Endothelial cell of umbilical vein (primary cell): ENCODE data around the gene STARD13. TPM values are rescaled to one million over a fixed set of nuclear protein-coding genes. Genes with fewer than 3 reads are reported as not detected.

Source experiments
- BruUV-seq: library from RNA; stranded (reverse); fragments of 400-500 nt; replicated peaks from 2 replicates; lab custom pipeline; 2021; lab: Mats Ljungman, UMichigan
- CTCF ChIA-PET: fragments of 300-600, 350-600 bp; sonication (Branson Sonifier 250); formaldehyde crosslinking; loops from one replicate; lab custom pipeline; 2021; ENCODE audit warnings: antibody characterized with exemption, inconsistent platforms; lab: Charles Lee
- POLR2A ChIA-PET: fragments of 300-600, 350-600 bp; sonication (Branson Sonifier 250); formaldehyde crosslinking; loops from one replicate; lab custom pipeline; 2021; ENCODE audit warnings: antibody characterized with exemption, inconsistent platforms; lab: Charles Lee
- DNase-seq: peaks from one replicate; pipeline ENCODE4 v3.0.0-alpha.2; 2011; ENCODE audit warnings: low read depth, low spot score
- FAIRE-seq: peaks from 2 replicates; lab custom pipeline; 2011; peaks lifted over from hg19 to GRCh38; lab: Jason Lieb, UNC
- H2AFZ ChIP-seq: 2 replicates; pipeline ENCODE4 v1.6.0; 2012; ENCODE audit warnings: low read depth, low read length, control low read depth, inconsistent platforms
- H3K27ac ChIP-seq: 2 replicates; pipeline ENCODE4 v1.5.1; 2011; ENCODE audit warnings: low read depth, mild to moderate bottlenecking, control low read depth, low read length, moderate library complexity; ENCODE audit not compliant: insufficient read depth
- H3K27me3 ChIP-seq, 2 experiments: 2 replicates each; pipeline versions ENCODE4 v1.6.0 to v1.6.1; 2011; ENCODE audit warnings: low read length in 2 of 2, mixed read lengths in 1 of 2; ENCODE audit not compliant: control insufficient read depth in 2 of 2, insufficient read depth in 2 of 2
- H3K36me3 ChIP-seq, 2 experiments: 2 replicates in 1 of 2; 3 replicates in 1 of 2; pipeline ENCODE4 v1.5.1; 2011; ENCODE audit warnings: low read length in 2 of 2, mild to moderate bottlenecking in 1 of 2, moderate library complexity in 1 of 2; ENCODE audit not compliant: control insufficient read depth in 2 of 2, insufficient read depth in 2 of 2; ENCODE audit errors: extremely low read depth in 1 of 2
- H3K4me1 ChIP-seq: 3 replicates; pipeline ENCODE4 v1.5.1; 2011; ENCODE audit warnings: mild to moderate bottlenecking, low read length; ENCODE audit not compliant: control insufficient read depth, insufficient read depth; ENCODE audit errors: extremely low read depth
- H3K4me2 ChIP-seq: 2 replicates; pipeline ENCODE4 v1.6.1; 2011; ENCODE audit warnings: low read length, control low read depth, mixed read lengths; ENCODE audit not compliant: insufficient read depth
- H3K4me3 ChIP-seq, 3 experiments: fragments of 200-600 bp in 1 of 3; sonication (generic), shearing (Covaris generic) in 1 of 3; replicated peaks in 1 of 3; 2 replicates each; pipeline ENCODE4 v1.5.1; 2011 to 2016; ENCODE audit warnings: control low read depth in 3 of 3, low read length in 3 of 3, mild to moderate bottlenecking in 2 of 3, inconsistent platforms in 1 of 3, low read depth in 1 of 3, moderate library complexity in 1 of 3; ENCODE audit not compliant: insufficient read depth in 1 of 3
- H3K79me2 ChIP-seq: 2 replicates; pipeline ENCODE4 v1.6.0; 2012; ENCODE audit warnings: low read length, inconsistent platforms; ENCODE audit not compliant: control insufficient read depth, insufficient read depth
- H3K9ac ChIP-seq: replicated peaks from 2 replicates; pipeline ENCODE3; 2011; ENCODE audit warnings: low read length, control low read depth; ENCODE audit not compliant: insufficient read depth; ENCODE audit errors: extremely low read depth
- H3K9me1 ChIP-seq: replicated peaks from 3 replicates; pipeline ENCODE4 v1.6.0; 2011; ENCODE audit warnings: mild to moderate bottlenecking, low read length; ENCODE audit not compliant: control insufficient read depth, insufficient read depth; ENCODE audit errors: extremely low read depth
- H3K9me3 ChIP-seq: replicated peaks from 2 replicates; pipeline ENCODE4 v1.5.1; 2012; ENCODE audit warnings: low read length, inconsistent platforms; ENCODE audit not compliant: control insufficient read depth, insufficient read depth
- H4K20me1 ChIP-seq: replicated peaks from 2 replicates; pipeline ENCODE3; 2011; ENCODE audit warnings: mild to moderate bottlenecking, low read length; ENCODE audit not compliant: control insufficient read depth, insufficient read depth; ENCODE audit errors: extremely low read depth
- CTCF ChIP-seq, 2 donors: IDR thresholded peaks; 1 replicate in 1 of 2; 2 replicates in 1 of 2; pipeline ENCODE4 v1.5.1; 2011; ENCODE audit warnings: low read length in 2 of 2, mild to moderate bottlenecking in 2 of 2, moderate library complexity in 2 of 2, control low read depth in 1 of 2, inconsistent platforms in 1 of 2, low read depth in 1 of 2; ENCODE audit not compliant: insufficient read depth in 1 of 2; ENCODE audit errors: extremely low read depth in 1 of 2
- EZH2 ChIP-seq: IDR thresholded peaks from 2 replicates; pipeline ENCODE4 v1.6.1; 2012; ENCODE audit warnings: borderline replicate concordance, low read depth, mild to moderate bottlenecking, moderate library complexity, low read length, inconsistent platforms; ENCODE audit not compliant: severe bottlenecking
- FOS ChIP-seq: IDR thresholded peaks from 2 replicates; pipeline ENCODE4 v1.6.1; 2011; ENCODE audit warnings: mild to moderate bottlenecking, low read length, moderate library complexity, borderline replicate concordance; ENCODE audit not compliant: insufficient read depth
- GATA2 ChIP-seq: IDR thresholded peaks from 2 replicates; pipeline ENCODE4 v1.7.0; 2011; ENCODE audit warnings: low read depth, mild to moderate bottlenecking, moderate library complexity, mixed read lengths, low read length; ENCODE audit not compliant: insufficient read length, insufficient read depth
- JUN ChIP-seq: IDR thresholded peaks from 2 replicates; pipeline ENCODE4 v1.6.1; 2011; ENCODE audit warnings: borderline replicate concordance, low read depth; ENCODE audit not compliant: insufficient read length, insufficient read depth
- MYC ChIP-seq: IDR thresholded peaks from one replicate; pipeline ENCODE4 v1.6.1; 2011; ENCODE audit warnings: mild to moderate bottlenecking, low read depth, low read length
- POLR2A ChIP-seq: IDR thresholded peaks from 2 replicates; pipeline ENCODE4 v1.6.1; 2012; ENCODE audit warnings: low read depth, mild to moderate bottlenecking, control low read depth, low read length
- POLR2AphosphoS5 ChIP-seq: IDR thresholded peaks from 2 replicates; pipeline ENCODE4 v1.6.1; 2012; ENCODE audit warnings: low read depth, mild to moderate bottlenecking, control low read depth, low read length, moderate library complexity; ENCODE audit not compliant: insufficient read depth
- dilution Hi-C: fragments of 300-500 bp; cut with MboI; formaldehyde crosslinking; loops from one replicate; pipeline ENCODE4 v1.15.0; 2019; ENCODE audit warnings: low sequenced_read_pairs; ENCODE audit not compliant: extremely low pct_ligation_motif_present
- intact Hi-C: fragments of 100-400 bp; cut with micrococcal nuclease; formaldehyde crosslinking; loops from one replicate; pipeline ENCODE4 v1.10.0; 2022
- polyA plus RNA-seq, 4 experiments: library from polyadenylated mRNA; depleted of rRNA in 3 of 4; stranded (reverse) in 3 of 4; unstranded in 1 of 4; fragments of >200 nt; gene quantifications; 2 replicates each; pipeline versions ENCODE4 v1.2.1 to v1.2.3, GENCODE V29; 2011 to 2012; ENCODE audit warnings: missing spikeins in 1 of 4
- total RNA-seq: library from RNA; stranded (reverse); gene quantifications from 2 replicates; pipeline ENCODE4 v1.2.3, GENCODE V29; 2021
- TF ChIP-seq, protein P1 (sequence below): IDR thresholded peaks from 2 replicates; pipeline ENCODE4 v1.6.1; 2011; ENCODE audit not compliant: insufficient read depth, insufficient read length

The STARD13 gene
- total and polyA plus RNA-seq, 2 donors (not counting 3 experiments of a cell fraction or from before 2014, with no cell fraction given): 11.0 to 47.7 TPM

- no peaks in the 10 kb centered on the region for H3K27me3 ChIP-seq
- ChIA-PET CTCF (interaction anchor here (0.9 to 4.7 kb wide), 3 partner anchors 12 to 489 kb away, joined by 3 to 16 read pairs (median 5); no protein-coding TSS in a partner anchor), POLR2A (no interaction called here)
- no peaks in the 10 kb centered on the region for H3K36me3 ChIP-seq
- DNase-seq (no peak), FAIRE-seq (no peak)
- H3K9me3 ChIP-seq: no peaks in the 10 kb centered on the region
- dilution Hi-C loops (no loop called here), intact Hi-C loops (no loop called here)
- no peak overlapping the region for H3K4me3 ChIP-seq
- H3K27ac ChIP-seq: no peak overlapping the region
- H3K9me1 ChIP-seq: no peaks in the 10 kb centered on the region
- H3K4me2 ChIP-seq: no peak overlapping the region
- H3K79me2 ChIP-seq: no peaks in the 10 kb centered on the region
- peaks cover 10% of the 10 kb centered on the region for H3K4me1 ChIP-seq
- H2AFZ ChIP-seq: no peak overlapping the region
- no peak overlapping the region for H3K9ac ChIP-seq
- TF ChIP-seq POLR2AphosphoS5 (no peak), GATA2 (no peak), EZH2 (no peak), POLR2A (no peak), JUN (no peak), FOS (no peak), MYC (no peak), CTCF (IDR thresholded peaks at IDR 0.05; ENCODE audit: extremely low read depth in 1 of 2, insufficient read depth in 1 of 2, low read depth in 1 of 2, low read length in 2 of 2) (no peak)
- TF ChIP-seq, protein P1, sequence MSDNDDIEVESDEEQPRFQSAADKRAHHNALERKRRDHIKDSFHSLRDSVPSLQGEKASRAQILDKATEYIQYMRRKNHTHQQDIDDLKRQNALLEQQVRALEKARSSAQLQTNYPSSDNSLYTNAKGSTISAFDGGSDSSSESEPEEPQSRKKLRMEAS: no peak
- BruUV-seq: no TSS peak
- H4K20me1 ChIP-seq: no peaks in the 10 kb centered on the region
Observed at GRCh38 chr13:33076001-33076992, 209.3 kb downstream of the STARD13 start.
